Measurements from ENCODE around the gene VAV2.

GRCh38 chr9:133958756-133959155 lies 33.4 kb downstream of the VAV2 start:
- TF ChIP-seq CTCF (IDR thresholded peaks at IDR 0.05) (no peak), CEBPB (IDR thresholded peaks at IDR 0.05) (no peak), CHD4 (IDR thresholded peaks at IDR 0.05; ENCODE audit: borderline replicate concordance) (no peak), JUNB (IDR thresholded peaks at IDR 0.05) (no peak), SMC3 (IDR thresholded peaks at IDR 0.05) (no peak), ZSCAN20 (CRISPR knock-in tag; IDR thresholded peaks at IDR 0.05) (no peak), KDM1A (IDR thresholded peaks at IDR 0.05; ENCODE audit: low read depth) (no peak), POLR2A (IDR thresholded peaks at IDR 0.05; ENCODE audit: low read length) (no peak), MAX (IDR thresholded peaks at IDR 0.05) (no peak), RFX5 (IDR thresholded peaks at IDR 0.05) (no peak), MAFK (IDR thresholded peaks at IDR 0.05; ENCODE audit: partially characterized antibody) (no peak), RARB (CRISPR knock-in tag; IDR thresholded peaks at IDR 0.05) (no peak), EHF (CRISPR knock-in tag; IDR thresholded peaks at IDR 0.05) (no peak)

All from A549 (cell line).